ENCODE measurements around the gene SH3GL1. TPM values are rescaled to one million over a fixed set of nuclear protein-coding genes. Genes with fewer than 3 reads are reported as not detected.
"Not testable (repeated sequence)": the region's sequence is repeated elsewhere in the genome, so short reads cannot be mapped to it uniquely, and the experiment has no call there.

SH3GL1 gene
- total RNA-seq, 2 experiments from 2014 or later: 38.1 to 42.0 TPM

DNA sequence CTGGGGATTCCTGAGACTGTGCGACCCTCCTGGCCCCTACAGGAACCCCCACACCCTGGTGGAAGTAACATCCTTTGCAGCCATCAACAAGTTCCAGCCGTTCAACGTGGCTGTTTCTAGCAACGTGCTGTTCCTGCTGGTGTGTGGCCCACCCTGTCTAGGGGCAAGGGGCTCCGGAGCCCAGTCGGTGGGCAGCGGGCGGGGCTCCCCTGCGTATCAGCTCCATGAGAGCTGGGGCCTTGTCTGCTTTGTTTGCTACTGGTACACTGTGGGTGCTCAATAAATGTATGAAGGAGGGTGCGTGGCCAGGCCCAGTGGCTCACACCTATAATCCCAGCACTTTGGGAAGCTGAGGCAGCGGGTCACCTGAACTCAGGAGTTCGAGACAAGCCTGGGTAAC lies 46.1 kb downstream of the SH3GL1 start:
- ChIA-PET POLR2A (interaction anchor here (0.6 kb wide), 1 partner anchor 111 kb away, joined by 3 read pairs; no protein-coding TSS in a partner anchor), CTCF (interaction anchor here (0.6 to 4.6 kb wide), 4 partner anchors 11 to 86 kb away, joined by 3 to 93 read pairs (median 24); partner anchors contain the start of gene MPND)
- H3K9me3 Mint-ChIP-seq: no peaks in the 10 kb centered on the region
- no peak overlapping the region for H3K4me3 Mint-ChIP-seq
- no peak overlapping the region for H3K27ac Mint-ChIP-seq
- DNase-seq: no peak
- H3K4me1 Mint-ChIP-seq (ENCODE audit: low read depth): no peaks in the 10 kb centered on the region
- peaks cover 2% of the 10 kb centered on the region for H3K36me3 Mint-ChIP-seq
- no peaks in the 10 kb centered on the region for H3K27me3 Mint-ChIP-seq
- intact Hi-C loops (cut with micrococcal nuclease): no loop called here

GRCh38 chr19:4352701-4353121 lies 47.6 kb downstream of the SH3GL1 start:
- H3K36me3 Mint-ChIP-seq: peaks cover 1% of the 10 kb centered on the region
- no peaks in the 10 kb centered on the region for H3K27me3 Mint-ChIP-seq
- no peak overlapping the region for H3K4me3 Mint-ChIP-seq
- H3K4me1 Mint-ChIP-seq (ENCODE audit: low read depth): no peaks in the 10 kb centered on the region
- peak; percentile 61 for DNase-seq
- no peaks in the 10 kb centered on the region for H3K9me3 Mint-ChIP-seq
- ChIA-PET CTCF (interaction anchor here (0.6 to 4.6 kb wide), 40 partner anchors 8 to 362 kb away, joined by 3 to 93 read pairs (median 4); partner anchors contain the start of genes CHAF1A, EBI3, MPND and SH3GL1), POLR2A (interaction anchor here (2.2 kb wide), 1 partner anchor 9 kb away, joined by 16 read pairs; the partner anchor contains the start of gene MPND)
- no peak overlapping the region for H3K27ac Mint-ChIP-seq
- intact Hi-C loops (cut with micrococcal nuclease): loop anchor here (1.0 kb wide), 1 partner anchor 85 kb away; no protein-coding TSS in a partner anchor

DNA sequence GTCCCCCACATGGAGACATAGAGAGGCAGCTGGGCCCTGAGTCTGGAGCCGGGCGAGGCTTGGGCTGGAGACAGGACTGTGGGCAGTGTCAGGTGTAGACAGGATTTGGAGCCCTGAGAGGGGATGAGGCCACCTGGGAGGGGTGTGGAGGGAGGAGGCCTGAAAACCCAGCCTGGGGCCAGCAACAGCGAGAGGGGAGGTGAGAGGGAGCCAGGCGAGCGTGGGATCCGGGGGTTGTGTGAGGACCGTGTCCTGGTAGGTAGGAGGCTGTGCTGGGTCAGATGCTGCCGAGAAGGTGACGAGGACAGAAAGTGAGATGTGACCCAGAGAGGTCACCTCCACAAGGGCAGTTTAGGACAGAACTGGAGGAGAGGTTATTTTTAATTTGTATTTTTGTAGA lies 49.6 kb downstream of the SH3GL1 start:
- DNase-seq: no peak
- H3K27me3 Mint-ChIP-seq: no peaks in the 10 kb centered on the region
- H3K4me3 Mint-ChIP-seq: no peak overlapping the region
- intact Hi-C loops (cut with micrococcal nuclease): no loop called here
- H3K36me3 Mint-ChIP-seq: peaks cover 8% of the 10 kb centered on the region
- H3K9me3 Mint-ChIP-seq: no peaks in the 10 kb centered on the region
- POLR2A ChIA-PET: no interaction called here
- CTCF ChIA-PET: no interaction called here
- no peaks in the 10 kb centered on the region for H3K4me1 Mint-ChIP-seq (ENCODE audit: low read depth)
- H3K27ac Mint-ChIP-seq: no peak overlapping the region

DNA sequence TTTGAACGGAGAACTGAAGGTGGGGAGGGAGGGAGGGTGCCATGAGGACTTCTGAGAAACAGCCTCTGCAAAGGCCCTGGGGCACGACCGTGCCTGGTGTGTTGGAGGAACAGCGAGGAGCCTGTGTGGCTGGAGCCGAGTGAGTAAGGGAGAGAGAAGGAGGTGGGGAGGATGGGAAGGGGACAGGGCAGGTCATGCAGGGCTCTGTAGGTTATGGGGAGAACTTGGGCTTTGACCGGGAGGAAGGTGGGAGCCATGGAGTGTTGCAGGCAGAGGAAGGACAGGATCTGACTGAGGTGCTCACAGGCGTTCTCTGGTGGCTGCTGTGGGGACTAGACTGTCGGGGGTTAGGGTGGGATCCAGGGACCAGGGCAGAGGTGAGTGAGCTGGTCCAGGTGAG lies 50.2 kb downstream of the SH3GL1 start:
- H3K9me3 Mint-ChIP-seq: no peaks in the 10 kb centered on the region
- H3K27ac Mint-ChIP-seq: peak overlapping the region; percentile 38
- POLR2A ChIA-PET: no interaction called here
- H3K4me3 Mint-ChIP-seq: no peak overlapping the region
- CTCF ChIA-PET: no interaction called here
- intact Hi-C loops (cut with micrococcal nuclease): no loop called here
- DNase-seq: no peak
- no peaks in the 10 kb centered on the region for H3K27me3 Mint-ChIP-seq
- peaks cover 8% of the 10 kb centered on the region for H3K36me3 Mint-ChIP-seq
- peaks cover 4% of the 10 kb centered on the region for H3K4me1 Mint-ChIP-seq (ENCODE audit: low read depth)

DNA sequence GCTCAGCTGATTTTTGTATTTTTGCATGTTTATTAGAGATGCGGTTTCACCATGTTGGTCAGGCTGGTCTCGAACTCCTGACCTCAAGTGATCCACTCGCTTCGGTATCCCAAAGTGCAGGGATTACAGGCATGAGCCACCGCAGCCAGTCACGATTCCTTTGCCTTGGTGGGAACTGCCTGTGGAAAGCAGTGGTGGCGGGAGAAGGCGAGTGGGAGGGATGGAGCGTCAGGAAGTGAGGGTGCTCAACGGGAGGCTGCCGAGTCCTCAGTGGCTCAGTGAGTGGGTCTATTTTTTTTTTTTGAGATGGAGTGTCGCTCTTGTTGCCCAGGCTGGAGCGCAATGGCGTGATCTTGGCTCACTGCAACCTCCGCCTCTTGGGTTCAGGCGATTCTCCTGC lies 51.1 kb downstream of the SH3GL1 start:
- CTCF ChIA-PET; intact Hi-C loops (cut with micrococcal nuclease); H3K9me3 Mint-ChIP-seq; POLR2A ChIA-PET; H3K27me3 Mint-ChIP-seq; H3K36me3 Mint-ChIP-seq; H3K4me3 Mint-ChIP-seq; H3K4me1 Mint-ChIP-seq (ENCODE audit: low read depth); H3K27ac Mint-ChIP-seq; DNase-seq: not testable (repeated sequence)

DNA sequence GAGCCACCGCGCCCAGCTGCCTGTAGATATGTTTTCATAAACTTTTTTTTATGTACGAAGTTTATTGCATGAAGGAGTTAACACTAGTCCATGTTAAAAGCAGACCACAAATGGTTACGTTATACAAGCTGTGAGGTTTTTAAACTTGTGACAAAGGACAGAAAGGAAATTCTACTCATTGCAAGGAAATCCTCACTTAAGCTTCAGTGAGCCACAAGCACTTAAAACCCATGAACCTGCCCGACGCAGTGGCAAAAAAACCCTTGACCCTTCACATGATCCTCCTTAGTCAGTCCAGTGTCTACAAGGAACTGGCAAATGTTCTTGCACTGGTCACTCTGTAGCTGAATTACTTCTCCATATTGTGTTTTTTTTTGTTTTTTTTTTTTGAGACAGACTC lies 52.8 kb downstream of the SH3GL1 start:
- no peaks in the 10 kb centered on the region for H3K27me3 Mint-ChIP-seq
- H3K4me1 Mint-ChIP-seq (ENCODE audit: low read depth): peaks cover 6% of the 10 kb centered on the region
- CTCF ChIA-PET: interaction anchor here (1.1 to 2.0 kb wide), 2 partner anchors 80 kb away, joined by 4 to 8 read pairs; no protein-coding TSS in a partner anchor
- no peaks in the 10 kb centered on the region for H3K9me3 Mint-ChIP-seq
- intact Hi-C loops (cut with micrococcal nuclease): no loop called here
- H3K36me3 Mint-ChIP-seq: peaks cover 8% of the 10 kb centered on the region
- H3K4me3 Mint-ChIP-seq: no peak overlapping the region
- DNase-seq: no peak
- POLR2A ChIA-PET: no interaction called here
- no peak overlapping the region for H3K27ac Mint-ChIP-seq

DNA sequence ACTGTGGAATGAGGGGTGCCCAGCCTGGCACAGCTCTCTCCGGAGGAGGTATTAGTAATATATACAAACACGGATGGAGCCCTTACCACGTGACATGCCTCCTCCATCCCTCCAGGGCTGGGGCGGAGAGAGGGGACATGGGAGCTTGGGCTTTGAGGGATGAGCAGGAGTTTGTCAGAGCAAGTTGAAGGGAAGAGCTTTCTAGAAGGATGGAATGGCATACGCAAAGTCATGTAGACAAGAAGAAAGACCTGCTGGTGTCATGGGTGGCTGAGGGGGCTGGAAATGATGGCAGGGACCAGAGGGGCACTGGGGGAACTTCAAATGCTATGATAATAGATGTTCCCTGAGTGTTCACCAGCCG lies 54.3 kb downstream of the SH3GL1 start:
- peaks cover 8% of the 10 kb centered on the region for H3K36me3 Mint-ChIP-seq
- H3K4me3 Mint-ChIP-seq: no peak overlapping the region
- ChIA-PET POLR2A (interaction anchor here (0.6 kb wide), 1 partner anchor 1334 kb away, joined by 3 read pairs; no protein-coding TSS in a partner anchor), CTCF (interaction anchor here (1.1 to 2.0 kb wide), 2 partner anchors 54 to 79 kb away, joined by 3 to 8 read pairs; partner anchors contain the start of gene SH3GL1)
- intact Hi-C loops (cut with micrococcal nuclease): no loop called here
- no peak overlapping the region for H3K27ac Mint-ChIP-seq
- no peaks in the 10 kb centered on the region for H3K9me3 Mint-ChIP-seq
- H3K4me1 Mint-ChIP-seq (ENCODE audit: low read depth): peaks cover 10% of the 10 kb centered on the region
- no peak for DNase-seq
- H3K27me3 Mint-ChIP-seq: no peaks in the 10 kb centered on the region

- peak overlapping the region; percentile 29 for H3K4me3 Mint-ChIP-seq
- no peaks in the 10 kb centered on the region for H3K27me3 Mint-ChIP-seq
- DNase-seq: no peak
- intact Hi-C loops (cut with micrococcal nuclease): no loop called here
- ChIA-PET CTCF (interaction anchor here (1.1 to 2.0 kb wide), 3 partner anchors 55 to 78 kb away, joined by 3 to 8 read pairs (median 3); partner anchors contain the start of gene SH3GL1), POLR2A (no interaction called here)
- H3K9me3 Mint-ChIP-seq: no peaks in the 10 kb centered on the region
- H3K27ac Mint-ChIP-seq: no peak overlapping the region
- H3K4me1 Mint-ChIP-seq (ENCODE audit: low read depth): peaks cover 10% of the 10 kb centered on the region
- H3K36me3 Mint-ChIP-seq: peaks cover 8% of the 10 kb centered on the region
Observed at GRCh38 chr19:4345342-4346019, 54.9 kb downstream of the SH3GL1 start.

GRCh38 chr19:4343370-4344307 lies 56.7 kb downstream of the SH3GL1 start, which contains the start of gene MPND:
Gene MPND, plus strand, starts transcription at chr19:4343562. Its CDS starts 32 bp downstream, at chr19:4343594.
- peak within 1 kb of the TSS; percentile 88 for H3K27ac Mint-ChIP-seq
- no peaks in the 10 kb centered on the region for H3K9me3 Mint-ChIP-seq
- peaks cover 17% of the 10 kb centered on the region for H3K4me1 Mint-ChIP-seq (ENCODE audit: low read depth)
- ChIA-PET POLR2A (interaction anchor here (0.9 to 2.3 kb wide), 12 partner anchors 9 to 128 kb away, joined by 3 to 16 read pairs (median 4); partner anchors contain the start of genes CHAF1A, EBI3, FSD1 and HDGFL2), CTCF (interaction anchor here (1.0 to 3.8 kb wide), 12 partner anchors 9 to 182 kb away, joined by 3 to 46 read pairs (median 7); partner anchors contain the start of genes CHAF1A, SH3GL1 and YJU2)
- peak within 1 kb of the TSS; percentile 89 for H3K4me3 Mint-ChIP-seq
- intact Hi-C loops (cut with micrococcal nuclease): loop anchor here (1.0 to 2.0 kb wide), 2 partner anchors 15 to 127 kb away; no protein-coding TSS in a partner anchor
- DNase-seq: peak; percentile 94
- H3K27me3 Mint-ChIP-seq: no peaks in the 10 kb centered on the region
- peaks cover 8% of the 10 kb centered on the region for H3K36me3 Mint-ChIP-seq

DNA sequence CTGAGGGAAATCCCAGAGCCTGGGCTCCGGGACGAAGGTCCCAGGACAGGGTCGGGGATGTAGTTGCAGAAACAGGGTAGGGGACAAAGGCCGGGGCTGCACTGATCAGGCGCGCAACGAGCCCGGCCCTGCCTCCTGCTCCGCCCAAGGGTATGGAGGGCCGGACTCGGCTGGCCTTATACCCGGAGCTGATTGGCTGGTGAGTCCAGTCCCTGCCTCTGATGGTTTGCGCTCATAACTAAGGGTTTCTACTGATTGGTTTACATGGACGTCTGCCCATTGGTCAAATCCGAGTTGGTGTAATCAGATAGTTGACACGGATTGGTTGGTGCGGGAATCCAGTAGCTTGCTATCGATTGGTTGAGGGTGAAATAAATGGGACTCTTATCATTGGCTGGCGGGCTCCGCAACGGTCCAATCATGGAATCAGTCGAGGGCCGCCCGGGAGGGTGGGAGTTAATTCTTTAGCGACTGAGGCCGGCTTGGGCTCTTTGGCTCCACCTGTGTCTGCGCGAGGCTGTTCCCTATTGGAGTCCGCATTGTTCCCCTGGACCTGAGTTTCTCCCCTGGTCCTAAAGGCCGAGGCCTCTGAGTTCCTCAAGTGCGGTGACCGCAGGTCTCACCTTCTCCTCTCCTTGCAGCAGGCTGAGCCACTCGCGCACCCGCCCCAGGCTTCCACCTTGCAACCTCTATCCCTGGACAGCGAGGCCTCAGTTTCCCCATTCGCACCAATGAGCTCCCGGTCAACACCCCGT lies 57.6 kb downstream of the SH3GL1 start:
- peak; percentile 96 for DNase-seq
- Mint-ChIP-seq H3K9me3 (no peaks in the 10 kb centered on the region), H3K27me3 (no peaks in the 10 kb centered on the region), H3K36me3 (peaks cover 7% of the 10 kb centered on the region), H3K4me3 (peak overlapping the region; percentile 89), H3K4me1 (ENCODE audit: low read depth) (peaks cover 24% of the 10 kb centered on the region), H3K27ac (peak overlapping the region; percentile 88)
- intact Hi-C loops (cut with micrococcal nuclease): loop anchor here (1.0 to 2.0 kb wide), 5 partner anchors 14 to 128 kb away; partner anchors contain the start of genes CHAF1A and YJU2
- POLR2A ChIA-PET: interaction anchor here (0.7 to 2.3 kb wide), 10 partner anchors 9 to 129 kb away, joined by 3 to 16 read pairs (median 5); partner anchors contain the start of genes CHAF1A, FSD1, HDGFL2 and YJU2
- CTCF ChIA-PET: interaction anchor here (0.6 to 3.8 kb wide), 14 partner anchors 9 to 448 kb away, joined by 3 to 46 read pairs (median 5); partner anchors contain the start of genes CHAF1A, SH3GL1 and YJU2

- H3K4me1 Mint-ChIP-seq (ENCODE audit: low read depth): peaks cover 25% of the 10 kb centered on the region
- DNase-seq: no peak
- H3K9me3 Mint-ChIP-seq: no peaks in the 10 kb centered on the region
- peak overlapping the region; percentile 88 for H3K27ac Mint-ChIP-seq
- H3K4me3 Mint-ChIP-seq: peak overlapping the region; percentile 89
- intact Hi-C loops (cut with micrococcal nuclease): loop anchor here (1.0 to 2.0 kb wide), 4 partner anchors 27 to 129 kb away; partner anchors contain the start of genes CHAF1A and YJU2
- ChIA-PET POLR2A (interaction anchor here (0.7 to 2.3 kb wide), 8 partner anchors 9 to 95 kb away, joined by 3 to 16 read pairs (median 4); partner anchors contain the start of genes CHAF1A and YJU2), CTCF (interaction anchor here (0.5 to 3.8 kb wide), 9 partner anchors 9 to 131 kb away, joined by 3 to 46 read pairs (median 11); partner anchors contain the start of genes CHAF1A and SH3GL1)
- no peaks in the 10 kb centered on the region for H3K27me3 Mint-ChIP-seq
- H3K36me3 Mint-ChIP-seq: peaks cover 6% of the 10 kb centered on the region
Observed at GRCh38 chr19:4342314-4342614, 58.1 kb downstream of the SH3GL1 start.
